NOMO-1 treated with DMSO at 0.1 percent for 48 hours (cell line): ENCODE results near the gene C13orf42.

ENCODE experiments used
- DNase-seq: peaks from one replicate; lab custom pipeline; 2025; ENCODE audit not compliant: unreplicated experiment; lab: John Stamatoyannopoulos, UW

C13orf42 gene

DNA sequence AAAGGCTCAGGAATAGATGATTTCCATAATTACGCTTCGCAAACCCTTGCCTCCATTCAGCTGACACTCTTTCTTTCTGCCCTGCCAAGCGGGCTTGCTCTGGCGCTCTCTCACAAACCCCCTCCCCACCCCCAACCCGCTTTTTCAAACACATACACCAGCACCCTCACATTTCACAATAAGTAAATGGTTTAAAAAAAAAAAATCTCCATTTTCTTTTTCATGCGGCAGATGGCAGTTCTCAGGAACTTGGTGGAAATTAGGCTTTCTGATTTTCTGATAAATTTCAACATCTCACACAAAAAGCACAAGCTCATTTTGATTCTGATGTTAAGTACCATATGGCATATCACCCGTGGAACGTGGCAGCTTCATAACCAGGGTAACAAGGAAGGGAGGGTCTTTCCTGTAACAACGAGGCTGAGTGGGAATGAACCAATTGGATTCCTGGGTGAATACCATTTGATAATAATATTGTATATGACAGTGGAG, 43.8 kb downstream of the C13orf42 start:
- DNase-seq = no peak

DNA sequence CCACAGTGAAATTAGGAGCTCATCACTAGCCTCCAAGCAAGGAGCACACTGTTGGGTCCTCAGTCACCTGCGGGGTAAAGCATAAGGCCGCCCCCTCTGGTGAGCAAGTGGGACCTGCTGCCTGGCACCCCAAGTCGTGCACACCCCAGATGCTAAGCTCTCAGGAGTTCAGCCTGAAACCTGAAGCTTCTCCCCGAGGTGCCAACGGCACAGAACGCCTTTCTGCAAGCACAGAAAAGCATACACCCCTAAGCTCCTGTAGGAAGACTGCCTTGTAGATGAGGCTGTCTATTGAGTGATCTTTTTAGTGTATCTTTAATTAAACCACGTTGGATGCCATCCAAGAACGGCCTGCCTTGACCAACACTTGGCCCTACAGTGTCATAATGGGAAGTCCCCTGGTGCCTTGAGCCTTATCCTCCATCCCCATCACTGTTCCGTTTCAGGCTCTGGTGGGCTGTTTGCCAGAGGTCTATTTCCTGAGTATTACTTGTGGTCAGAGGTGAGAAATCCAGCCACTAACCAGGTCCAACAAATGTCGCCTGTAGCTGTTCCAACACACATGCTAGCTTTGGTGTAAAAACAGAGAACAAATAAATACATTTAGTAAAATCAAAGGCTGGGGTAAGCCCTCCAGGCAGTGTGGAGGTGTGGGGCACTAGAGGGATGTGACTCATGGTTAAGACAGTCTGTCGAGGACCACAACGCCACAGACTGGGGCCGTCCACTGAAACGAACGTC, 44.8 kb downstream of the C13orf42 start:
- no peak for DNase-seq

GRCh38 chr13:51065372-51066090, 45.5 kb downstream of the C13orf42 start:
- no peak for DNase-seq

GRCh38 chr13:51064753-51065152, 46.3 kb downstream of the C13orf42 start:
- DNase-seq = no peak

DNA sequence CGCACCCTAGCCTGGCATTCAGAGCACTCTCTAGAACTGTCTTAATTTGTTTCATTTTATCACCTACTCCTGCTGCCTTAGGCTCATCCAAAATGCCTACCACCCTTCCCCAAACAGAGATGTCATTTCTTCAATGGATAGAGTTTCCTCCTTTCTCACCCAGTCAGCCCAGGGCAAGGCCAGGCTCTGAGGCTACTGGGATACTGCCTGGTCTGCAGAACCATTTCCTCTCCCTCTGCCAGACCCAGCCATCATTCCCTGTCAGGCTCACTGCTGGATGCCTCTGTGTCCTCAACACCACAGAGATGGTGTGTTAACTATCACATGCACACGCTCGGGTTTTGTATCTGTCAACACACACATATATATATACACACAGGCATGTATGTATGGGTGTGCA, 47.2 kb downstream of the C13orf42 start:
- DNase-seq = no peak

GRCh38 chr13:51058461-51059167, 52.5 kb downstream of the C13orf42 start:
- no peak for DNase-seq

- no peak for DNase-seq
These were observed 53.2 kb downstream of the C13orf42 start for GRCh38 chr13:51057906-51058305.

DNA sequence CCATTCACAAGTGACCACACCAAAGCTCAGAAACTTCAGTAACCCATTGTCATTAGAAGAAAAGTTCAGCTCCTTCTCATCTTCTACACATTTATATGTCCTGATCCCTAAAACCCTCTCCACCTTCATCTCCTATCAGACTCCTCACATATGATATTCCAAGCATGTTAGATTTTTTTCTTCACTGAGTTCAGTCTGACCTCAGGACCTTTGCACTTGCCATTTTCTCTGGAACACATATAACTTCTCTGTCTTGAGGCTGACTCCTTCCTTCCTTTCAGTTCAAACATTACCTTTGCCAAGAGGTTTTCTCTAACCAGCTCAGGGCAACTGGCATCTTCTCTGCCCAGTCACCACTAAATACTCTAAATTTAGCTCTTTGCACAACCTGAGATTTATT, 54.1 kb downstream of the C13orf42 start:
- DNase-seq = no peak

DNA sequence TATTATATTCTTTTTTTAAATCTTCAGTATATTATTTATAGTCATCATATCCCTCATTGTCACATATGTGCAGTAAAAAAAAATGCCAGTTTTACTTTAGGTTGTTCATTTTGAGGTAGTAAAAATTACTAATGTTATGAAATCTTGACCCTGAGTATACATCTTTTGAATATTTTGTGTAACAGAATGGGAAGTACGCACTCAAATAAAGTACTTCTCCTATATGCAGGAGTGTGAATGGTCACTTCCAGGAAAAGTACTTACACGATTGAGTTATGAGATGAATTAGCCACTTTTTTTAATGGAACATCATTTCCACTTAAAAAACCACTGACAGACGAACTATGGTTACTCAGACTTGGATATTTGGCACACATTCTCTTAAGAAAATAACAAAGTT, 58.5 kb downstream of the C13orf42 start:
- no peak for DNase-seq

- DNase-seq = no peak
These were observed 60.8 kb downstream of the C13orf42 start for GRCh38 chr13:51050021-51050830.

DNA sequence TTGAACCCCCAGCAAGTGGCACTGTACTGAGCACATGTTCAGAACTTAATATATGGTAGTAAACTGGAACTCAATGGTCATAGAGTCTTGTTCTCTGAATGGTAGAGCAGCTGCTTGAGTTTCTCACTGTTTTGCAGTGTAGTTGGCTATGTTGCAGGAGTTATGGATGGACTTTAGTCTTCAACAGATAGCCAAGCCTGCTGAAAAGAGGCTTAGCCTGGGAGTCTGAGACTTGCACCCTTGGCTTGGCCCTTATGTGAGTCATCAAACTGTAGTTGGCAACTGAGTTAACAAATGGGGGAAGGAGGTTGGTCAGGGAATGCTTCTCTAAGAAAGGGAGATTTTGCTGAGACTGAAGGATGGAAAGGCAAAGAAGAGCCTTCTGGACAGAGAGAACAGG, 62.5 kb downstream of the C13orf42 start:
- DNase-seq = no peak

GRCh38 chr13:51048166-51048461, 63.0 kb downstream of the C13orf42 start:
- no peak for DNase-seq

GRCh38 chr13:51047434-51048165, 63.5 kb downstream of the C13orf42 start:
- DNase-seq = peak; percentile 8

DNA sequence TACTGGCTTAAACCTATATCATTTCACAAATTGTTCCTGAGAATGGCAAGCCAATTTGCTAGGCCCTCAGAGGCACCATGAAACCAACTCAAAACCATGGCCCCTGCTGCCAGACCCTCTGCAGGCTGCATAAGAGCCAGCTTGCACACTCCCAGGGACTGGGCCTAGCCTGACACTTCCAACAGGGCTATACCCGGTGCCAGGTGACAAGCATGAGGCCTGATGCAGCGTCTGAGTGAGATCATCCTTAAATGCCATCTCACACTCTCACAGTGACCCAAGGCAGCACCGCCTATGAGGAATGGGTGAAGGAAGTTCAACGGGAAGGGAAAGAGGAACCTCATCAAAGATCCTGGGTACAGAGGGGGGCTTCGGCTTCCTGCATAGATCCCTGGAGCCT, 65.6 kb downstream of the C13orf42 start:
- DNase-seq = no peak

DNA sequence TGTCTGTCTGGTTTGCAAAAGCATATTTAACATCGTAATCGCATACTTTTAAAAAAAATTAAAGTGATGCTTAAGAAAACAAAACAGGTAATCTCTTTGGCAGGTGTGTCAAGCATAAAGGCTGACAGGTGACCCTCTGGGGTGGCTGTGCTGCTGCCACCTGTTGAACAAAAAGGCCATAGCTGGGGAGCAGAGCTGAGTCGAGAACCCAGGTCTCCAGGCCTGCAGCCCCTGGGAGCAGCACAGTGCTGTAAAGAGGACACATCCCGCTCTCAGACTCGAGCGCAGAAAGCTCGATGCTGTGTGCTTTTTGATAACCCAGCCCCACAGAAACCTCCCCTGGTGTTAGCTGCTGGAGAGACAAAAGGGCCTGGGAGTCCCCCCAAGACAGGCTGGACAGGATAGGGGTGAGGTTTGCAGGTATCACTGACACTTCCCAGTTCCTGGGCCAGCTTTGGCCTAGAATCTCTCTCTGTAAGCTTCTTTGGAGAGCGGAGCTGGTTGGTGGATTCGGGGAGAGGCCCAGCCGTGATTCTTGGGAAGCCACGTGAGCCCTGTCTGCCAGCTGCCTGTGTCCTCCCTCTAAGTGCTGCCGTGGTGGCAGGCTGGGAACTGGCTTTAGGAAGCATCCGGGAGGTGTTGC, 66.9 kb downstream of the C13orf42 start:
- no peak for DNase-seq

GRCh38 chr13:51043310-51043709, 67.8 kb downstream of the C13orf42 start:
- no peak for DNase-seq

DNA sequence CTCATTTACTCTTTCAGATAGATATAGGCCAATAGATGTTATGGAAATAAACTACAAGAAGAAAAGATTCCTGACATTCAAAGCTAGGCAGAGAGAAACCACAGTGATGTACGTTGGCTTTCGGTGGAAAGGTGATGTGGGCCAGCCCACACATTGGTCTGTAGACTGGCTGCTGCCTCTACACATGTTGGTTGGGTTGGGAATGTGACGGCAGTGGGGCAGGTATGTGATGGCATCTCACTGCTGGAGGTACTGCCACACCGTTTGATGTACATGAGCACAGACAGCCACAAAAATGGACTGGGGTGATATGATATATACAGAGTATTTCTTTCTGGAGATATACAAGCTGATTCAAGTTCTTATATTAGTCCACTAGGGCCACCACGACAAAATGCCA, 69.4 kb downstream of the C13orf42 start:
- DNase-seq = no peak

DNA sequence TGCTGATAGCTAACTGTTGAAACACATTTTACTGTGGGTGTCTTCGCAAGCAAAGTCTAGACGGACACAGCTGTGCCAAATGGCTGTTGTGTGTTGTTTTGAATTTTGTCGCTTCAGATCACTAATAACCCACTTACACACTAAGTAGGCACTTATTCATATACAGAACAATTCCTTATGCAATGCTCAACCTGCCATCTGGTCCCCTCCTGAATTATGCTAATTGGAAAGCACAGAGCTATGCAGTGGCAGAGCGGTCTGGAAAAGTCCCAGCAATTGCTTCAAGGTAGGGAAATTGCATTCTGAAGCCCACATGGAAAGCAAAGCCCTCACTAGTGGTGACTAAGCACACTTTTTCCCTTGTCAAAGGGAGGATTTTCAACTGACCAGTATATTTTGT, 69.9 kb downstream of the C13orf42 start:
- DNase-seq = no peak

DNA sequence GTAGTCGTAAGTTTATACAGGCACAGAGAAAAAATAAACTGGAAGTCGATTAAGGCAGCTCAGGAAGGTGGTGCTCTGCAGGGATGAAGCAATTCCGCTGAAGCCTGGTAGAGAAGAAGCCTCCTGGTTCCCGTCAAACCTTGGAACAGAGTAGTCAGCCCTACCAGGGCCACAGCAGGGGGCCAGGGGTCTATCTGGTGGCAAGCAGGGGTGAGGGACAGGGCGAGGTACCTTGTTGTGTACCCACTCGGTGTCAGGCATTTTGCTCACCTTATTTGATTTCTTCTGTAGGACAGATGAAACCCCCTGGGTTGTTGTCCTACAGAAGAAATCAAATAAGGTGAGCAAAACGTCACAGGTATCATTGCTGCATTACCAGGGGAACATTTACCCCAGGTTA, 70.6 kb downstream of the C13orf42 start:
- DNase-seq = no peak

DNA sequence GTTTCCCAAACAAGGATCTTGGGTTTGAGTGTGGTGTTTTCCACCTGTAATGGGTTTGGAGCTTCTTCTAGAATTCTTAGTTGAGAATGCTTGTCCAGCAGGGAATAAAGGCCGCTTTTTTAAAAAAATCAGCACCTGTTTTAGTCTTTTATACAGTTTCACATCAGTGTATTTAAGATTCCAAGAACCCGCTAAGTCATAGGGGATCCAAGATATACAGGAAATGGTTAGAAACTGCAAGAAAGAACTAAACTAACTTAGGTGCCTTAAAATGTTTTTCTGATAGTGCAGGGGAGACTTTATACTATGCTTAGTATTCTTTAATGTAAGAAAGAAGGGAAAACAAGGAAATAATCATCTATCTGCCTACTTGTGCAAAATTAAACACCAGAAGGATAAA, 74.7 kb downstream of the C13orf42 start:
- DNase-seq = no peak
